ENCODE data around the gene ELP6. TPM values are rescaled to one million over a fixed set of nuclear protein-coding genes. Genes with fewer than 3 reads are reported as not detected.
A peak's percentile ranks its signal among the peaks of the same experiment; 100 is the strongest.

Gene ELP6
- total and polyA plus RNA-seq, 9 of the 15 experiments (the other 6 are each of a cell fraction or from before 2014, with no cell fraction given) = 76.9 to 198 (median 83.3) TPM

GRCh38 chr3:47480267-47480666 lies 33.2 kb downstream of the ELP6 start (continued):
- peak; percentile 89 for TF ChIP-seq DMBX1 (CRISPR knock-in tag; IDR thresholded peaks at IDR 0.05; ENCODE audit: borderline replicate concordance)
- TF ChIP-seq, protein P1, sequence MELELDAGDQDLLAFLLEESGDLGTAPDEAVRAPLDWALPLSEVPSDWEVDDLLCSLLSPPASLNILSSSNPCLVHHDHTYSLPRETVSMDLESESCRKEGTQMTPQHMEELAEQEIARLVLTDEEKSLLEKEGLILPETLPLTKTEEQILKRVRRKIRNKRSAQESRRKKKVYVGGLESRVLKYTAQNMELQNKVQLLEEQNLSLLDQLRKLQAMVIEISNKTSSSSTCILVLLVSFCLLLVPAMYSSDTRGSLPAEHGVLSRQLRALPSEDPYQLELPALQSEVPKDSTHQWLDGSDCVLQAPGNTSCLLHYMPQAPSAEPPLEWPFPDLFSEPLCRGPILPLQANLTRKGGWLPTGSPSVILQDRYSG (tag; conservative IDR thresholded peaks at IDR 0.05; ENCODE audit: low read depth) = peak; percentile 84; the same call in 1 of the 2 replicates
- TF ChIP-seq, protein P2, sequence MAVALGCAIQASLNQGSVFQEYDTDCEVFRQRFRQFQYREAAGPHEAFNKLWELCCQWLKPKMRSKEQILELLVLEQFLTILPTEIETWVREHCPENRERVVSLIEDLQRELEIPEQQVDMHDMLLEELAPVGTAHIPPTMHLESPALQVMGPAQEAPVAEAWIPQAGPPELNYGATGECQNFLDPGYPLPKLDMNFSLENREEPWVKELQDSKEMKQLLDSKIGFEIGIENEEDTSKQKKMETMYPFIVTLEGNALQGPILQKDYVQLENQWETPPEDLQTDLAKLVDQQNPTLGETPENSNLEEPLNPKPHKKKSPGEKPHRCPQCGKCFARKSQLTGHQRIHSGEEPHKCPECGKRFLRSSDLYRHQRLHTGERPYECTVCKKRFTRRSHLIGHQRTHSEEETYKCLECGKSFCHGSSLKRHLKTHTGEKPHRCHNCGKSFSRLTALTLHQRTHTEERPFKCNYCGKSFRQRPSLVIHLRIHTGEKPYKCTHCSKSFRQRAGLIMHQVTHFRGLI (CRISPR knock-in tag; IDR thresholded peaks at IDR 0.05) = peak; percentile 52; the same call in 1 of the 2 replicates
- peak; percentile 31; the same call in 1 of the 2 replicates for TF ChIP-seq HINFP (tag; conservative IDR thresholded peaks at IDR 0.05; ENCODE audit: low read depth)
- TF ChIP-seq, protein P3, sequence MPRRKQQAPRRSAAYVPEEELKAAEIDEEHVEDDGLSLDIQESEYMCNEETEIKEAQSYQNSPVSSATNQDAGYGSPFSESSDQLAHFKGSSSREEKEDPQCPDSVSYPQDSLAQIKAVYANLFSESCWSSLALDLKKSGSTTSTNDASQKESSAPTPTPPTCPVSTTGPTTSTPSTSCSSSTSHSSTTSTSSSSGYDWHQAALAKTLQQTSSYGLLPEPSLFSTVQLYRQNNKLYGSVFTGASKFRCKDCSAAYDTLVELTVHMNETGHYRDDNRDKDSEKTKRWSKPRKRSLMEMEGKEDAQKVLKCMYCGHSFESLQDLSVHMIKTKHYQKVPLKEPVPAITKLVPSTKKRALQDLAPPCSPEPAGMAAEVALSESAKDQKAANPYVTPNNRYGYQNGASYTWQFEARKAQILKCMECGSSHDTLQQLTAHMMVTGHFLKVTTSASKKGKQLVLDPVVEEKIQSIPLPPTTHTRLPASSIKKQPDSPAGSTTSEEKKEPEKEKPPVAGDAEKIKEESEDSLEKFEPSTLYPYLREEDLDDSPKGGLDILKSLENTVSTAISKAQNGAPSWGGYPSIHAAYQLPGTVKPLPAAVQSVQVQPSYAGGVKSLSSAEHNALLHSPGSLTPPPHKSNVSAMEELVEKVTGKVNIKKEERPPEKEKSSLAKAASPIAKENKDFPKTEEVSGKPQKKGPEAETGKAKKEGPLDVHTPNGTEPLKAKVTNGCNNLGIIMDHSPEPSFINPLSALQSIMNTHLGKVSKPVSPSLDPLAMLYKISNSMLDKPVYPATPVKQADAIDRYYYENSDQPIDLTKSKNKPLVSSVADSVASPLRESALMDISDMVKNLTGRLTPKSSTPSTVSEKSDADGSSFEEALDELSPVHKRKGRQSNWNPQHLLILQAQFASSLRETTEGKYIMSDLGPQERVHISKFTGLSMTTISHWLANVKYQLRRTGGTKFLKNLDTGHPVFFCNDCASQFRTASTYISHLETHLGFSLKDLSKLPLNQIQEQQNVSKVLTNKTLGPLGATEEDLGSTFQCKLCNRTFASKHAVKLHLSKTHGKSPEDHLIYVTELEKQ (CRISPR knock-in tag; IDR thresholded peaks at IDR 0.05) = peak; percentile 56; the same call in 1 of the 2 replicates
- 0 out of 2 replicates have a peak, but pooled peaks have one; percentile 25 for TF ChIP-seq ZBTB12 (CRISPR knock-in tag; IDR thresholded peaks at IDR 0.05)
